MM.1S (cell line): ENCODE data around the gene SYP.

Source experiments
- EZH2 ChIP-seq: fragments of 300-600 bp; sonication (generic); optimal IDR thresholded peaks from 2 replicates; pipeline ENCODE3; 2017; ENCODE audit warnings: low read depth, mild to moderate bottlenecking, antibody characterized with exemption, low read length, mixed read lengths
- EZH2phosphoT487 ChIP-seq: fragments of 300-600 bp; sonication (generic); IDR thresholded peaks from 2 replicates; pipeline ENCODE4 v1.6.1; 2018; ENCODE audit warnings: antibody characterized with exemption, low read length
- TF ChIP-seq, protein P1 (sequence below): fragments of 300-600 bp; sonication (generic); IDR thresholded peaks from 2 replicates; pipeline ENCODE4 v1.5.1; 2016; ENCODE audit warnings: antibody characterized with exemption, low read length, mixed read lengths

DNA sequence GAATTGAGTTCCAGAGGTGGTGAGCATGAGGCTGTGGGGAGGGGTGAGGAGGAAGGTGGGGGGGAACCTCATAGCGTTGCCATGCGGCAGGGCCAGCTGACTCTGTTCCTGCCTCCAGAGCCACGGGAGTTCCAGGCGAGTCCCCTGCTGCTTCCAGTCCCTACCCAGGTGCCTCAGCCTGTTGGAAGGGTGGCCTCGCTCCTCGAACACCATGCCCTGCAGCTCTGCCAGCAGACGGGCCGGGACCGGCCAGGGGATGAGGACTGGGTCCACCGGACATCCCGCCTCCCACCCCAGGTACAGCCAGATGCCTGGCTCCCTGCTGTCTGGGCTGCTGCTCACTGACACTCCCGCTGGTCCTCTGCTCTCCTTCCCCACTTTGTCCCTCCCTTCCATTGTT, 43.2 kb upstream of the SYP start:
- TF ChIP-seq EZH2phosphoT487 = no peak
- TF ChIP-seq, protein P1, sequence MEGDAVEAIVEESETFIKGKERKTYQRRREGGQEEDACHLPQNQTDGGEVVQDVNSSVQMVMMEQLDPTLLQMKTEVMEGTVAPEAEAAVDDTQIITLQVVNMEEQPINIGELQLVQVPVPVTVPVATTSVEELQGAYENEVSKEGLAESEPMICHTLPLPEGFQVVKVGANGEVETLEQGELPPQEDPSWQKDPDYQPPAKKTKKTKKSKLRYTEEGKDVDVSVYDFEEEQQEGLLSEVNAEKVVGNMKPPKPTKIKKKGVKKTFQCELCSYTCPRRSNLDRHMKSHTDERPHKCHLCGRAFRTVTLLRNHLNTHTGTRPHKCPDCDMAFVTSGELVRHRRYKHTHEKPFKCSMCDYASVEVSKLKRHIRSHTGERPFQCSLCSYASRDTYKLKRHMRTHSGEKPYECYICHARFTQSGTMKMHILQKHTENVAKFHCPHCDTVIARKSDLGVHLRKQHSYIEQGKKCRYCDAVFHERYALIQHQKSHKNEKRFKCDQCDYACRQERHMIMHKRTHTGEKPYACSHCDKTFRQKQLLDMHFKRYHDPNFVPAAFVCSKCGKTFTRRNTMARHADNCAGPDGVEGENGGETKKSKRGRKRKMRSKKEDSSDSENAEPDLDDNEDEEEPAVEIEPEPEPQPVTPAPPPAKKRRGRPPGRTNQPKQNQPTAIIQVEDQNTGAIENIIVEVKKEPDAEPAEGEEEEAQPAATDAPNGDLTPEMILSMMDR = no peak
- no peak for TF ChIP-seq EZH2
